Gastrocnemius medialis (tissue), 4 donors: ENCODE results near the gene AWAT2.

Source experiments
- CTCF ChIP-seq, 5 experiments: fragments of 450-650 bp in 3 of 5; fragments of 200-600 bp in 2 of 5; sonication (generic) in 2 of 5; IDR thresholded peaks in 4 of 5; conservative IDR thresholded peaks in 1 of 5; 1 replicate in 4 of 5; 2 replicates in 1 of 5; pipeline ENCODE4 v1.5.1; 2016 to 2019; ENCODE audit warnings: antibody characterized with exemption in 5 of 5, mild to moderate bottlenecking in 3 of 5, moderate library complexity in 3 of 5
- POLR2A ChIP-seq, 2 donors: fragments of 450-650 bp; IDR thresholded peaks; one replicate each; pipeline ENCODE4 v1.6.1; 2017; ENCODE audit warnings: antibody characterized with exemption in 2 of 2, mild to moderate bottlenecking in 2 of 2, moderate library complexity in 2 of 2

- TF ChIP-seq CTCF (IDR thresholded peaks at IDR 0.05 in 4 of 5, conservative IDR thresholded peaks at IDR 0.05 in 1 of 5), result no peak
- TF ChIP-seq POLR2A (IDR thresholded peaks at IDR 0.05), result no peak
Measured at GRCh38 chrX:70016513-70016912, 33.2 kb downstream of the AWAT2 start.
